Kidney (tissue), 14 donors: ENCODE data around the gene TEX53. TPM values are rescaled to one million over a fixed set of nuclear protein-coding genes. Genes with fewer than 3 reads are reported as not detected.

Experiments
- DNase-seq, 5 donors: peaks; one replicate each; pipeline ENCODE4 v3.0.0-alpha.2; 2013 to 2020
- FAIRE-seq: peaks from 2 replicates; lab custom pipeline; 2012; peaks lifted over from hg19 to GRCh38; lab: Jason Lieb, UNC
- H3K27ac ChIP-seq, 2 donors: one replicate each; pipeline ENCODE4 v1.7.0; 2013; ENCODE audit warnings: low read depth in 2 of 2, low read length in 2 of 2, inconsistent platforms in 1 of 2
- H3K27me3 ChIP-seq: one replicate; pipeline ENCODE4 v1.7.1; 2013; ENCODE audit warnings: low read length, inconsistent platforms; ENCODE audit not compliant: control insufficient read depth, insufficient read depth
- H3K36me3 ChIP-seq, 3 donors: one replicate each; pipeline versions ENCODE4 v1.7.0 to v1.7.1; 2013; ENCODE audit warnings: low read length in 3 of 3, control low read depth in 1 of 3, inconsistent platforms in 1 of 3; ENCODE audit not compliant: insufficient read depth in 3 of 3, control insufficient read depth in 2 of 3
- H3K4me1 ChIP-seq, 3 donors: one replicate each; pipeline versions ENCODE4 v1.7.0 to v1.7.1; 2013; ENCODE audit warnings: low read length in 3 of 3, inconsistent platforms in 1 of 3, low read depth in 1 of 3; ENCODE audit not compliant: control insufficient read depth in 2 of 3, insufficient read depth in 2 of 3
- H3K4me3 ChIP-seq, 3 donors: one replicate each; pipeline versions ENCODE4 v1.7.0 to v1.8.1; 2013; ENCODE audit warnings: low read length in 3 of 3, control low read depth in 1 of 3, inconsistent platforms in 1 of 3
- H3K9ac ChIP-seq, 3 donors: one replicate each; pipeline versions ENCODE4 v1.7.0 to v1.7.1; 2013; ENCODE audit warnings: low read length in 3 of 3, control low read depth in 1 of 3, inconsistent platforms in 1 of 3
- H3K9me3 ChIP-seq, 3 donors: one replicate each; pipeline versions ENCODE4 v1.7.0 to v1.7.1; 2013; ENCODE audit warnings: low read length in 3 of 3, control low read depth in 1 of 3, inconsistent platforms in 1 of 3; ENCODE audit not compliant: control insufficient read depth in 2 of 3, insufficient read depth in 1 of 3
- intact Hi-C: fragments of 100-400 bp; cut with DNase I; formaldehyde crosslinking; loops from one replicate; pipeline ENCODE4 v1.11.1; 2022
- polyA plus RNA-seq: library from polyadenylated mRNA; stranded (reverse); fragments of 350-450 nt; fragmentation: Illumina TruSeq; extraction: RNeasy Lipid Tissue Mini Kit (QIAGEN cat#74804); gene quantifications from one replicate; pipeline ENCODE4 v1.2.3, GENCODE V29; 2014; ENCODE audit warnings: low read depth, low replicate concordance; ENCODE audit not compliant: insufficient read depth
- total RNA-seq: library from RNA; stranded (reverse); fragmentation: NEBNext Ultra II Directional; extraction: Animal tissue kit (Norgen Biotek cat#: 25700); gene quantifications from one replicate; pipeline ENCODE4 v1.2.1, GENCODE V29; 2021
- TF ChIP-seq, protein P1 (sequence below): IDR thresholded peaks from 3 replicates; pipeline ENCODE4 v1.5.1; 2012; ENCODE audit warnings: mild to moderate bottlenecking, moderate library complexity, borderline replicate concordance; ENCODE audit not compliant: insufficient read depth; ENCODE audit errors: extremely low read depth
- donor health status: control.
- donor health status: control.
- donor health status: control.
- donor health status: control.
- donor health status: control.
- donor health status: DM: yes; HTN: yes; CAD: no.
- donor health status: Normal renal cell carcinoma (clear cell type).

The TEX53 gene
- total and polyA plus RNA-seq, 2 donors from 2014 or later: not detected

- peak overlapping the region; percentile 61 to 75 for H3K27ac ChIP-seq
- no peaks in the 10 kb centered on the region for H3K9me3 ChIP-seq
- FAIRE-seq (no peak), DNase-seq (peak in 2 of 5 donors; percentile 29 to 31)
- peak overlapping the region in 1 of 3 donors; percentile 32 for H3K9ac ChIP-seq
- TF ChIP-seq, protein P1, sequence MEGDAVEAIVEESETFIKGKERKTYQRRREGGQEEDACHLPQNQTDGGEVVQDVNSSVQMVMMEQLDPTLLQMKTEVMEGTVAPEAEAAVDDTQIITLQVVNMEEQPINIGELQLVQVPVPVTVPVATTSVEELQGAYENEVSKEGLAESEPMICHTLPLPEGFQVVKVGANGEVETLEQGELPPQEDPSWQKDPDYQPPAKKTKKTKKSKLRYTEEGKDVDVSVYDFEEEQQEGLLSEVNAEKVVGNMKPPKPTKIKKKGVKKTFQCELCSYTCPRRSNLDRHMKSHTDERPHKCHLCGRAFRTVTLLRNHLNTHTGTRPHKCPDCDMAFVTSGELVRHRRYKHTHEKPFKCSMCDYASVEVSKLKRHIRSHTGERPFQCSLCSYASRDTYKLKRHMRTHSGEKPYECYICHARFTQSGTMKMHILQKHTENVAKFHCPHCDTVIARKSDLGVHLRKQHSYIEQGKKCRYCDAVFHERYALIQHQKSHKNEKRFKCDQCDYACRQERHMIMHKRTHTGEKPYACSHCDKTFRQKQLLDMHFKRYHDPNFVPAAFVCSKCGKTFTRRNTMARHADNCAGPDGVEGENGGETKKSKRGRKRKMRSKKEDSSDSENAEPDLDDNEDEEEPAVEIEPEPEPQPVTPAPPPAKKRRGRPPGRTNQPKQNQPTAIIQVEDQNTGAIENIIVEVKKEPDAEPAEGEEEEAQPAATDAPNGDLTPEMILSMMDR: no peak
- peak overlapping the region; percentile 36 to 41 (median 37) for H3K4me3 ChIP-seq
- intact Hi-C loops: no loop called here
- no peaks in the 10 kb centered on the region for H3K27me3 ChIP-seq
- H3K4me1 ChIP-seq: peaks cover 0 to 5% (median 0%) of the 10 kb centered on the region in 3 donors
- no peaks in the 10 kb centered on the region for H3K36me3 ChIP-seq
These were observed 38.3 kb downstream of the TEX53 start for GRCh38 chr9:114619191-114619761.

DNA sequence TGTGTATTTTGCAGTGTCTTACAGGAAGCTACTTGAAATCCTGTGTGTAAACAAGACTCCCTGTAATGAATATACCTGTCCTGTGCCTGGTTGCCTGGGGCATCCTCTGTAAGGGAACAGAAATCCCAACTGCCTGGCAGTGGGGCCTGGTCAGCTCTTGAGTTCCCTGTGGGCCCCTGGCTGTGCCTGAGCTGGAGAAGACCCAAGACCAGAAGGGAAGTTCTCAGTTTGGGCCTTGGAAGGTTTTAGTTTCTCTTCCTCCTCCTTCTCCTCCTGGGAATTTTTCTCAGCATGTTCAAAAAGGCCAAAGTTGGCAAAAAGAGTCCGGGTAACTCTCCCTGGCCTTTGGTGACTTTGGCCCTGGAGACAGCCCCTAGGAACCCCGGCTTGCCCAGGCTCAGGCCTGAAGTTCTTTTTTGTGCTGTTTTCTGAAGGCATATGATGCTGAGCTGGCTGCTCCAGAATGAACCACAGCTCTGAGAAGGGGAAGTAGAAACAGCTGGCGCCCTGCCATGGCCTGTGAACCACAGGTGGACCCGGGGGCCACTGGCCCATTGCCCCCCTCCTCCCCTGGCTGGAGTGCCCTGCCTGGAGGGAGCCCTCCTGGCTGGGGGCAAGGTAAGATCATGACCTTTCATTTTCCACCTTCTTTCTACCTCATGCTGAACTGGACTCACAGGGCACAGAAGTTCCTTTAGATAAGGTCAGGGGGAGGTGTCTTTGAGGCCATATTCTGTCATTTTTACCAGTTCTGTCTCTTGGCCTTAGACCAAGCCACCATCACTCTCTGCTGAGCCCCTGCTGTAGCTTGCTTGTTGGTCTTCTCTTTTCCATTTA is 40.7 kb downstream of the TEX53 start:
- intact Hi-C loops: no loop called here
- no peak overlapping the region for H3K9ac ChIP-seq
- no peak for FAIRE-seq
- peaks cover 0 to 19% (median 8%) of the 10 kb centered on the region in 3 donors for H3K4me1 ChIP-seq
- peak in 1 of 5 donors; percentile 86 for DNase-seq
- H3K36me3 ChIP-seq: no peaks in the 10 kb centered on the region
- TF ChIP-seq, protein P1: no peak
- H3K27ac ChIP-seq: peak overlapping the region in 1 of 2 donors; percentile 60
- H3K27me3 ChIP-seq: no peaks in the 10 kb centered on the region
- no peaks in the 10 kb centered on the region for H3K9me3 ChIP-seq
- H3K4me3 ChIP-seq: no peak overlapping the region

DNA sequence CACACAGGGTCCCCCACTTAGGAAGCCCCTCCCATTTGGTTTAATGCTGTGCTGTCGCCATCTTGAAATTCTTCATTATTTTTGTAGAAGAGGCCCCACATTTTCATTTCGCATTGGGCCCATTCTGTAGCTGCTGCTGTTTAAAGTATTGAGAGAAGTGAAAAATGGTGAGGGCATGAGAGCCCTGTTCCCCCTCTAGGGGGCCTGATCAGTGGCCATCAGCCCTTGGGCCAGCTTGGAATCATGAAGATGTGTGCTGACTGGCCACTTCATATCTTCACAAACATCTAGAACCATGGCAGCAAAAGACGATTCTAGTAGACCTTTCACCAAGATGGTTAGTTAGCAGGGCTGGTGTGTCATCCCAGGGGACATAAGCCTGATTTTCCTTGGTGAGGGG is 43.2 kb downstream of the TEX53 start:
- Histone ChIP-seq H3K9ac (no peak overlapping the region), H3K4me1 (peaks cover 0 to 19% (median 10%) of the 10 kb centered on the region in 3 donors), H3K27ac (no peak overlapping the region), H3K4me3 (no peak overlapping the region), H3K9me3 (no peaks in the 10 kb centered on the region), H3K27me3 (no peaks in the 10 kb centered on the region), H3K36me3 (no peaks in the 10 kb centered on the region)
- TF ChIP-seq, protein P1: no peak
- DNase-seq: no peak
- intact Hi-C loops: no loop called here
- FAIRE-seq: no peak
